Kidney glomerular epithelial cell (primary cell): ENCODE measurements around the gene ELMO1.

ENCODE experiments used
- DNase-seq: peaks from one replicate; lab custom pipeline; 2025; lab: John Stamatoyannopoulos, UW

The ELMO1 gene

GRCh38 chr7:37096341-37096740 lies 352.3 kb downstream of the ELMO1 start:
- no peak for DNase-seq

- DNase-seq, result no peak
Observed at GRCh38 chr7:37095122-37095521, 353.5 kb downstream of the ELMO1 start.

GRCh38 chr7:37093257-37093656 lies 355.4 kb downstream of the ELMO1 start:
- DNase-seq, result no peak

- no peak for DNase-seq
Observed at GRCh38 chr7:37092548-37092947, 356.1 kb downstream of the ELMO1 start.

- no peak for DNase-seq
Observed at GRCh38 chr7:37089972-37090371, 358.7 kb downstream of the ELMO1 start.

- no peak for DNase-seq
Observed at GRCh38 chr7:37085600-37085999, 363.1 kb downstream of the ELMO1 start.

GRCh38 chr7:37084303-37084702 lies 364.4 kb downstream of the ELMO1 start:
- no peak for DNase-seq

- no peak for DNase-seq
Observed at GRCh38 chr7:37083311-37084096, 365.2 kb downstream of the ELMO1 start.

- DNase-seq, result no peak
Observed at GRCh38 chr7:37081436-37081835, 367.2 kb downstream of the ELMO1 start.

- no peak for DNase-seq
Observed at GRCh38 chr7:37079420-37079819, 369.2 kb downstream of the ELMO1 start.

- no peak for DNase-seq
Observed at GRCh38 chr7:37076668-37077067, 372.0 kb downstream of the ELMO1 start.

GRCh38 chr7:37074370-37074769 lies 374.3 kb downstream of the ELMO1 start:
- no peak for DNase-seq

- no peak for DNase-seq
Observed at GRCh38 chr7:37071124-37071523, 377.5 kb downstream of the ELMO1 start.

- no peak for DNase-seq
Observed at GRCh38 chr7:37070471-37070870, 378.2 kb downstream of the ELMO1 start.

GRCh38 chr7:37070031-37070430 lies 378.6 kb downstream of the ELMO1 start:
- DNase-seq, result no peak

- no peak for DNase-seq
Observed at GRCh38 chr7:37069336-37069735, 379.3 kb downstream of the ELMO1 start.

GRCh38 chr7:37068902-37069301 lies 379.8 kb downstream of the ELMO1 start:
- no peak for DNase-seq

- no peak for DNase-seq
Observed at GRCh38 chr7:37068038-37068437, 380.6 kb downstream of the ELMO1 start.

GRCh38 chr7:37065779-37066271 lies 382.8 kb downstream of the ELMO1 start:
- no peak for DNase-seq

- DNase-seq, result no peak
Observed at GRCh38 chr7:37062560-37062859, 386.2 kb downstream of the ELMO1 start.

- DNase-seq, result no peak
Observed at GRCh38 chr7:37061849-37062559, 386.7 kb downstream of the ELMO1 start.

GRCh38 chr7:37056234-37056912 lies 392.3 kb downstream of the ELMO1 start:
- no peak for DNase-seq

- no peak for DNase-seq
Observed at GRCh38 chr7:37054624-37055241, 393.9 kb downstream of the ELMO1 start.
